Endothelial cell of hepatic sinusoid (primary cell): ENCODE results near the gene ARMC9.

Experiments
- in situ Hi-C: cut with HindIII; loops from 2 replicates; pipeline ENCODE4 v1.10.0; 2017; ENCODE audit warnings: low sequenced_read_pairs

ARMC9 gene

GRCh38 chr2:231376857-231377256, 178.4 kb downstream of the ARMC9 start:
- in situ Hi-C loops, result no loop called here

- in situ Hi-C loops, result no loop called here
Observed at GRCh38 chr2:231378026-231378722, 179.7 kb downstream of the ARMC9 start.

- in situ Hi-C loops, result no loop called here
Observed at GRCh38 chr2:231379266-231380215, 181.1 kb downstream of the ARMC9 start.

- in situ Hi-C loops, result no loop called here
Observed at GRCh38 chr2:231380307-231380706, 181.9 kb downstream of the ARMC9 start.

GRCh38 chr2:231380991-231381847, 182.8 kb downstream of the ARMC9 start:
- in situ Hi-C loops, result no loop called here

DNA sequence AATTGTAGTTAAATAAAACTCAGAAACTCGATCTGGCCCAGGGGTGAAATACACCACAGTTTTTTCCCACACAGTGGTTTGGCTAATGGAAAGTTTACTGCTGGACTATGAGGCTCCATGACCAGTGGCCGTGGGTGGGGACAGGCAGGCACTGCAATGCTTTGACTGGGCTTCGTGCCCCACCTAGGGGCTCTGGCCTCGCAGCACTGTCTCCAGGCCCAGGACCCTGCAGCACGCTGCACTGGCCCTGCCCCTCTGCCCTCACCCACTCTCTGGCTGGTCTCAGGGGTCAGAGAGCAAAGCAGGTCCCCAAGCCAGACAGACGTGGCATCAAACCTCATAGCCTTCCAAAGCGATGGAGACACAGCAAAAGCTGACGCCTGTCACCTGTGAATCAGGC, 183.7 kb downstream of the ARMC9 start:
- in situ Hi-C loops, result no loop called here

- in situ Hi-C loops, result no loop called here
Observed at GRCh38 chr2:231383416-231384108, 185.1 kb downstream of the ARMC9 start.

GRCh38 chr2:231384109-231384435, 185.6 kb downstream of the ARMC9 start:
- in situ Hi-C loops, result no loop called here

- in situ Hi-C loops, result no loop called here
Observed at GRCh38 chr2:231384970-231385369, 186.5 kb downstream of the ARMC9 start.

DNA sequence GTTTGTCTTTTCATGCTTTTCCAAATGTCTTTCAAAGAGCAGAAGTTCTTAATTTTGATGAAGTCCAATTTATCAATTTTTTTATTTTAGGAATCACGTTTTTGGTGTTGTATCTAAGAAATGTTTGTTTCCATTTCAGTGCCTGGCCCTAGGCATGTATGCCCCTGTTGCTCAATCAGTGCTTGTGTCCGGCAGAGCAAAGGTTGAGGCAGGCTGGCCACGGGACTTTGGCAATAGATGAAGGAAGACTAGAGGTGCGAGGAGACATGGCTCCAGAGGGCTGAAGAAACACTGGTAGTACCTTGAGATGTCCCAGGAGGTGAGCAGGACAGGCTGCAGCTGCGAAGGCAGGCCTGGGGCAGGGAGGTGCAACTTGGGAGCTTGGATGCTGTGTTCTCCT, 187.0 kb downstream of the ARMC9 start:
- in situ Hi-C loops, result no loop called here

DNA sequence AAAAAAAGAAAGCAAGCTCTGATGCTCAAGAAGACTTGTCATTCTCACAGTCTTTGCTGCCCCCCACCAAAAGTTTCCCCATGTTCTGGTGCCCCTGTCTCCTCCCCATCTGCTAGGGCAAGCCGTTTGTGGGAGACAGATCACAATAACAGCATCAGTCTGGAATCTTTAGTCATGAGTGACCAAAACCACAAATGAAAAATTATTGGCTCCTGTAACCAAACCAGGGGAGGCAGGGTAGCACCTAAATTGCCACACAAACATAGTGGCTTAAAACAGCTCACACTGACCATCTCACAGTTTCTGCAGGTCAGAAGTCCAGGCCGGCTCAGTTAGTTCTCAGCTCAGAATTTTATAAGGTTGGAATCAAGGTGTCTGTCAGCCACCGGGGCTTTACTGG, 188.0 kb downstream of the ARMC9 start:
- in situ Hi-C loops, result no loop called here

DNA sequence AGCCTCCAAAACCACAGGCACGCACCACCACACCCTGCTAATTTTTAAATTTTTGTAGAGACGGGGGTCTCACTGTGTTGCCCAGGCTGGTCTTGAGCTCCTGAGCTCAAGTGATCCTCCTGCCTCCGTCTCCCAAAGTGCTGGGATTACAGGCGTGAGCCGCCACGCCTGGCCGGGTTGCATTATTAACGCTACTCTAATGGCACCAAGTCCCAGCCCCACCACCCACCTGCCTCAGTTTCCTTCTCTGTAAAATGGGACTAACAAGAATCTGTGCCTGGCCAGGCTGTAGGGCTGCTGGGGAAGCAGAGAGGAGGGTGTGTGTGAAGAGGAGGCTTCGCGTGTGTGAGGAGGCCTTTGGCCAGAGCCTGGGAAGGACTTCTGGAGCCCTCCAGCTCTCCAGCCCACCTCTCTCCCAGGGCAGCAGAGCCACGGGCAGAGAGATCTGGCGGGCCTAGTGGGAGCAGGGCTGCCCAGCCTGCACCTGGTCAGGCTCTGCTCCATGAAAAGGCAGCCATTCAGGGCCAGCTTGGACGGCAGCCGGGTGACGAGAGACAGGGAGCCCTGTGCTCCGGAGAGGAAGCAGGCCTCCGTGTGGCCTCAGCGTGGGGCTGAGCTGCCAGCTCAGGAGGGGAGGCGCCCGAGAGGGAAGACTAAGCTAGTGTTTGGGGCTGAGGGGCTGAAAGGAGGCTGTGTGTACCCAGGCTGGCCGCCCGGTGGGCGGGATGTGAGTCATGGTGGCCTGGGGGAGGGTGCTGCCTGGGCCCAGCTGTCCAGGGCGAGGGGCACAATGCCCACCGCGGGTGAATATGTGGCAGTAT, 189.7 kb downstream of the ARMC9 start:
- in situ Hi-C loops, result no loop called here

GRCh38 chr2:231388725-231389346, 190.4 kb downstream of the ARMC9 start:
- in situ Hi-C loops, result no loop called here

DNA sequence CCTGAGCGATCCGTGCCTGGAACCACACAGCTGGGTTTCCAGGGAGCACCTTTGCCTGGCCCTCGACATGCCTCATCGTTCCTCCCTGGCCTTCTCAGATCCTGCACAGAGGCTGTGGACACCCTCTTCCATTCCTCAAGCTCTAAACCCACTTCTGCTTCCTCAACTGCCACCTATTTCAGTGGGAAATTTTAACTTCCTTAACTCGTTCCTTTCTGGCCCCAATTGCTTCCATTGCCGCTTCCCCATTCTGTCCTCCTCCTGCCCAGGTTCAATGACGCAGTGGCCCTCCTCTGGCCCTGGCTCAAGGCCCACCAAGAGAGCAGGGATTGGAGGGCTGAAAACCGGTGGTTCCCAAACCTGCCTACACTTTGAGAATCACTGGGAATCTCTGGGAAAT, 192.2 kb downstream of the ARMC9 start:
- in situ Hi-C loops, result no loop called here

- in situ Hi-C loops, result no loop called here
Observed at GRCh38 chr2:231391981-231392380, 193.6 kb downstream of the ARMC9 start.

DNA sequence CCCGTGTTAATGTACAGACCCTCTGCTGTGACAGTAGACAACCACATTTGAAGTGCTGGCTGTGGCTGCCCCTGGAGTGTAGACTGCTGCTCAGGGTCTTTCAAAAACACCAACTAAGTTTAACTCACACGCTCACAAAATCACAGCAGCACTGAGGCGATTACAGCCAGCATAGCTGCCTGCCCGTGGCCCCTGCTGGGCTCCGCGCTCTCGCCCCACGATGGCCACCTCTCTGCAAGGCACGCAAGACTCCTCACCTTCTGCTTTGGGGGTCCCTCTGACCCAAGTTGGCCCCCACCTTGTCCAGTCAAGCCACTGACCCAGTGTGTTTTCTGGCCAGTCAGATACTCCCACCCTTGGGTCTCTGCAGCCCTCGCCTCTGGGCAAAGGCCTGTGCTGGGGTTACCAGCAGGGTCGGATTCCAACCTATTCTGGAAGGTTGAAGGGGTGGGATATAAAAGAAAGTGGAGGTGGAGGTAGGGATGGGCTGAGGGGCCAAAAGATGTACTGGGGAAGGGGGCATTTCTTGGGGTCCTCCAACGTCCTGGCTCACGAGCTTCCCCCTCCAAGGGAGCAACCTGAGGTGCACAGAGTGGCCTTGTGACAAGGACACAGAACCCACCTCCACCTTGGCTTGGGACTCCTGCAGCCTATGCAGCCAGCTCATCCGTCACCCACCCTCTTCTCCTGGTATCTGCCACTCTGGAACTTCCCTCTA, 194.2 kb downstream of the ARMC9 start:
- in situ Hi-C loops, result no loop called here

DNA sequence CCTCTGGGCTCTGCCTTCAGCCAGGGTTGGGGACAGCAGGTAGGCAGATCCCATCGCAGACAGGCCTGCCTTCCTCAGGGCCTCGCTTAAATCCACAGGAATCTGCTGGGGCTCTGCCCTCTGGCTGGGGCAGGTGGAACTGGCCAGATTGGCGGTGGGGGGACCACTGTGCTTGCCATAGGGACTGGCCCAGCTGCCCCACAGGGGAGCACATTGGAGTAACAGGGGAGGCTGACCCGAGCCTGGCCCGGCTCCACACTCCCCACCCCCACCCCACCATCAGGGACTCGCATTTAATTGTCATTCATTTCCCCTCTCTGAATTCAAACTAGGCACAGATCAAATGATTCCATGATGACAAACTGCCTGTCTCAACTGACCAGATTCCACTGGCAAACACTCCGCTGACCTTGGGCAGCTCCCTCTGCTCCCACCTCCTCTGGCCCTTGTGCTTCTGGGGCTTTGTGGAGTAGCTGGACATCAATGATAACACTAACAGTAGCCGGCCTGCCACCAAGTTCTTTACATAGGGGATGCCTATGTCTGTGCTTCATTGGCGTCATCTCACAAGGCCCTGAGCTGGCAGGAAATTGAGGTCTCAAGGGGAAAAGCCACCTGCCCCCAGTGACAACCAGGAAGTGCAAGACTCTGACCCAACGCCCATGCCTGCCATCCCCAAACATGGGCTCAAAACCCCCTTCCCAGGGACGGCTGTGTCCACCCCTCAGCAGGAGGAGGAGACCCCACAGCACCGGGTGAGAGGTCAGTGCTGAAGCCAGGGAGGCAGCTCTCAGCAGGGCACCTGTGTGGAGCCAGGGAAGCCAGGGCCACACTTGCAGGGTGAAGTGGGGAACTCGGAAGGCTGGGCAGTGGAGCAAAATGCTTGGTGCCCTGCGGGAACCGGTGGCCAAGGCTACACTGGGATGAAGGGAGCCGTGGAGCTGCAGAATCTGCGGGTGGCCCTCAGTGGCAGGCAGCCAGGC, 195.0 kb downstream of the ARMC9 start:
- in situ Hi-C loops, result no loop called here
